ENCODE results near the gene COPS7A. TPM values are rescaled to one million over a fixed set of nuclear protein-coding genes. Genes with fewer than 3 reads are reported as not detected.
A peak's percentile ranks its signal among the peaks of the same experiment; 100 is the strongest.

COPS7A gene
- total RNA-seq, 1 donor = 86.0 TPM

DNA sequence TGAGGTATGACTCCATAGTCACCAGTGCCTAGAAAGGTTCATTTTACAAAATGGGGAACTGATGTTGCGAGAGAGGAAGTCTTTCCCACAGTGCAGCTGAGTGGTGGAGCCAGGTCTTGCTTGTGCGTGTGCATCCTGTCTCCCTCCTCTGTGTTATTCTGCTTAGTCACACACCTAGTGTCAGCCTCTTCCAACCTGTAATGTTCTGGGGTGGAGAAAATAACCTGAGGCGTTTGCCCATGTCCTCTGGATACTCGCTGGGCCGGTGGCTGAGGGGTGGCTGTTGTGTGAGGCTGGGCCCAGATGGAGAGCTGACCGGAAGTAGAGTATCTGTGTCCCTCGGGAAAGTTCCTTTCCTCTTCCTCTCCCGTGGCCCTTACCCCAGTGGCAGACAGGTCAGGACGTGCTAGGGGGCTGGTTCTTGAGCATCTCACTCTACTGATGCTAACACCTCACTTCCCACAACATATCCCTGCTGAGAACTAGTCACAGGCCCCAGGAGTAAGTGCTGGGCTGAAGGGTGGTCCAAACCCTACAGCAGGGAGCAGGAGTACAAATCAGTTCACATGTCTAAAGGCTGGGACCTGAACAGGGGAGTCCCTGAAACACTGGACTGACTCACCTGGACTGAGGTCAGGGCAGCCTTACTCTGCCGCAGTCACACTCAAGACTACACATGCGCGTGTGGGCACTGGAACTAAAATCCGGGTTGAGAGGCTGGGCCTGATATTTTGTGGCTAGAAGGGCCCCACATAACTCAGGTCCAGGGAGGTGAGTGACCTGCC is 22.1 kb downstream of the COPS7A start:
- DNase-seq (ENCODE audit: low read depth) = no peak
- no peak overlapping the region for H3K4me3 ChIP-seq (ENCODE audit: low read depth, low read length)
- no peak for TF ChIP-seq CTCF (IDR thresholded peaks at IDR 0.05; ENCODE audit: insufficient read depth, low read length)

DNA sequence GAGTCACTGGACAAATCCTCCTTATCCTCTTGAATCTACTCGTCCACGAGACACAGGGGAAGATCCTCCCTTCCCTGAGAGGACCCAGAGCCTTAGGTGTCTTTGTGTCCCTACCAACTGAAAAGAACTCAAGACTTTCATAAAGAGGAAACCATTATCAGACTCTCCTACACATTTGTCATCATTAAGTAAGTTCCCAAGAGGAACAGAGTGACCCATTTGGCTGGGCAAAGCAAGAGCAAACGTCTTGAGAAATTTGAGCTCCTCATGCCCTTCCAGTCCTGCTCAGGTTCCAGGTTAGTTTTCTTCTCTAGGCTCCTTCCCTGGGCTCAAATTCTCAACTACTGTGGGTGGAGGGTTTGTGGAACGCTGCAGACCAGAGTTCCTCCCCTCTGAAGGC is 23.4 kb downstream of the COPS7A start:
- H3K4me3 ChIP-seq (ENCODE audit: low read depth, low read length) = no peak overlapping the region
- TF ChIP-seq CTCF (IDR thresholded peaks at IDR 0.05; ENCODE audit: insufficient read depth, low read length) = no peak
- no peak for DNase-seq (ENCODE audit: low read depth)

DNA sequence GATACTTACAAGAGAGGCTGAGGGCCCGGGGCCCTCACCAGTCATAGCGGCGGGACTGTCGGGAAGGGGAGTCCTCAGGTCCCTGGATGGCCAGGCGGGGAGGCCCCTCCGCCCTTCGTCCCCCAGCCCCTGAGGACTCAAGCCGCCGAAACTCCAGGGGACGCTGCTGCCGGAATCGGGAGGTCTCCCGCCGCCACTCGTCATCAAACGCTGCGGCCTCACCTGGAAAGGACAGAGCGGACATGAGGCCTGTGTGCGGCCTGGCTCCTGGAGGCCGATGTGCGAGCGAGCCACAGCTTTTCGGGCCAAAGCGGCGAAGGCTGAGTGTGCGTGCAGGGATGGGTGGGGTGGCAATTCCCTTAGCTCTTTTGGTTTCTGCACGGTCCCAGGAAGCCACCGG is 24.9 kb downstream of the COPS7A start:
- no peak overlapping the region for H3K4me3 ChIP-seq (ENCODE audit: low read depth, low read length)
- DNase-seq (ENCODE audit: low read depth) = no peak
- no peak for TF ChIP-seq CTCF (IDR thresholded peaks at IDR 0.05; ENCODE audit: insufficient read depth, low read length)

GRCh38 chr12:6750506-6750905 is 26.7 kb downstream of the COPS7A start:
- no peak overlapping the region for H3K4me3 ChIP-seq (ENCODE audit: low read depth, low read length)
- TF ChIP-seq CTCF (IDR thresholded peaks at IDR 0.05; ENCODE audit: insufficient read depth, low read length) = no peak

DNA sequence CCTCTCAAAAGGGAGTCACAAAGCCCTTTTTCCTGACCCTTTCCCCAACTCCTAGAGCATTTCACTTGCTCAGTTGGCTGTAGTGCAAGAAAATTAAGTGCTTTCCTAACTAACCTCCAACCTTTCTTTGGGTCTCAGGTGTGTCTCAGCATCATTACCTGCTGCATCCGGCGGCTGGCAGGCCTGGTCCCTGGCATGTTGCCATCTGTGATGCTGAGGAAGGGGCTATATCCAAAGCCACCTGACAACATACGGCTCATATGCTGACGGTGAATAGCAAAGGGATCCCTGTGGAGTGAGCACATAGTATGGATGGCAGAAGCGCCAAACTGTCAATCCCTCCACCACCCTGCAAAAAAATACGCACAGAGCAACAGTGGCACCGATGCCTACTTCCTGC is 27.9 kb downstream of the COPS7A start:
- peak overlapping the region; percentile 88 for H3K4me3 ChIP-seq (ENCODE audit: low read depth, low read length)
- no peak for TF ChIP-seq CTCF (IDR thresholded peaks at IDR 0.05; ENCODE audit: insufficient read depth, low read length)
- DNase-seq (ENCODE audit: low read depth) = no peak

More at GRCh38 chr12:6750506-6750905, 26.7 kb downstream of the COPS7A start:
- no peak for DNase-seq (ENCODE audit: low read depth)

GRCh38 chr12:6752167-6752920 is 28.5 kb downstream of the COPS7A start:
- TF ChIP-seq CTCF (IDR thresholded peaks at IDR 0.05; ENCODE audit: insufficient read depth, low read length) = peak; percentile 63
- DNase-seq (ENCODE audit: low read depth) = peak; percentile 56
- peak overlapping the region; percentile 88 for H3K4me3 ChIP-seq (ENCODE audit: low read depth, low read length)

Measured in fibroblast of the aortic adventitia (primary cell).